GM12874 (cell line): ENCODE results near the gene ALDH9A1.

ENCODE experiments used
- CTCF ChIP-seq: IDR thresholded peaks from 2 replicates; pipeline ENCODE4 v1.5.1; 2011; ENCODE audit warnings: low read depth, mild to moderate bottlenecking, control low read depth, low read length, moderate library complexity; ENCODE audit not compliant: insufficient read depth

The ALDH9A1 gene

GRCh38 chr1:165647517-165647916 lies 50.8 kb downstream of the ALDH9A1 start:
- TF ChIP-seq CTCF = no peak

- no peak for TF ChIP-seq CTCF
These were observed 52.6 kb downstream of the ALDH9A1 start for GRCh38 chr1:165645654-165646366.

GRCh38 chr1:165644064-165644735 lies 54.2 kb downstream of the ALDH9A1 start:
- TF ChIP-seq CTCF = no peak

GRCh38 chr1:165641231-165641987 lies 57.0 kb downstream of the ALDH9A1 start:
- no peak for TF ChIP-seq CTCF

- TF ChIP-seq CTCF = no peak
These were observed 58.3 kb downstream of the ALDH9A1 start for GRCh38 chr1:165639821-165640623.

GRCh38 chr1:165637427-165637826 lies 60.9 kb downstream of the ALDH9A1 start:
- TF ChIP-seq CTCF = no peak
